HG03159 (cell line): ENCODE results near the gene CETN1.
A peak's percentile ranks its signal among the peaks of the same experiment; 100 is the strongest.

Experiments
- ATAC-seq: cut with Tn5 transposase; IDR thresholded peaks from one replicate; pipeline ENCODE4 v1.9.1; 2021; ENCODE audit warnings: mild to moderate bottlenecking, moderate library complexity; ENCODE audit not compliant: unreplicated experiment

CETN1 gene

DNA sequence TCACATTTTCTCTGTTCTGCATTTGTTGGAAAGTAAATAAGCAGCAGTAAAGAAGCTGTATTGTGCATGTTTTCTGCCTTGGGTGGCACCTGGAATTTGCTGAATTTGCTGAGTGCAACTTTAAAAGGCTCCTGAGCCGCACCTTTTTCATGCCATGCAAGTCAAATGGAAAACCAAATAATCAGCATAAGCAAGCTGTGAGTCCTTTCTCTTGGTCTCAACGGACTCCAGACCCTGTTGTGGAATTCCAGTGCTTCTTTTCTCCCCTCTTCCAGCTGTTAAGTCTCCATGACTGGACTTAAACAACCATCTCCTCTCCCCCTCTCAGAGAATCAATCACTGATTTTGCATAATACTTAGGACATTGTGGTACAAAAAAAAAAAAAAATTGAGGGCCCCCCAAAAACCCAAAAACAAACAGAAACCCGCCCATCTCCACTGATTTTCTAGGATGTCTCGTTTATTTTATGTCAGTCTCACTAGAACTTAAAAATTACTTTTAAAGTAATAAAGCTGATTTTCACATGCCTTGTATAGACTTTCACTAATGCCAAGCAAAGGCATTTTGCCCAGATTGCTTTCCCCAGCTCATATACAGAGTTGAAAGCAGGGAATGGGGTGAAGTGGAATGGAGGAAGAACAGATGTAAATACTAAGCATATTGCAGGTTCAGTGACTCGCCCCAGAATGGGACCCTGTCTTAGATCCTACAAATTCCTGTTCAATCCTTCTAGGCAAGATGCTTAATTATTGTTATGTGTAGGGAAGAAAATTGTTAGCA, 5.1 kb upstream of the CETN1 start:
- ATAC-seq: no peak

DNA sequence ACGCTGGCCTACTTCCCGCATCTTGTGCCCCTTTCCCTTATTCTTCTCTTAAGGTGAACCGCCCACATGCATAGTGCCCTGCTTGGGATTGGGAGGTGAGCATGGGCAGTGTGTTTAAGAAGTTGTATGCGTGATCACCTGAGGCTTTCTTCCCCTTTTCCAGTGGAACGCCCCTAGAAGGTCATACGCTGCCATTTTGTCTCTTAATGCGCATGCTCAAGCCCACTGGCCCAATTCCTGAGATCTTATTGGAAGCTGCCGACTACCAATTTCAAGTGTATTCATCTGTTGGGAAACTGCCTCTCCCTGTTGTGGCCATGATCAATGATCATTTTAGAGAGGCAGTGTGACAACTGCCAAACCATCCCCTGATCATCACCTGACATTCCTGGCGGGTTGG, 3.3 kb upstream of the CETN1 start:
- ATAC-seq: no peak

DNA sequence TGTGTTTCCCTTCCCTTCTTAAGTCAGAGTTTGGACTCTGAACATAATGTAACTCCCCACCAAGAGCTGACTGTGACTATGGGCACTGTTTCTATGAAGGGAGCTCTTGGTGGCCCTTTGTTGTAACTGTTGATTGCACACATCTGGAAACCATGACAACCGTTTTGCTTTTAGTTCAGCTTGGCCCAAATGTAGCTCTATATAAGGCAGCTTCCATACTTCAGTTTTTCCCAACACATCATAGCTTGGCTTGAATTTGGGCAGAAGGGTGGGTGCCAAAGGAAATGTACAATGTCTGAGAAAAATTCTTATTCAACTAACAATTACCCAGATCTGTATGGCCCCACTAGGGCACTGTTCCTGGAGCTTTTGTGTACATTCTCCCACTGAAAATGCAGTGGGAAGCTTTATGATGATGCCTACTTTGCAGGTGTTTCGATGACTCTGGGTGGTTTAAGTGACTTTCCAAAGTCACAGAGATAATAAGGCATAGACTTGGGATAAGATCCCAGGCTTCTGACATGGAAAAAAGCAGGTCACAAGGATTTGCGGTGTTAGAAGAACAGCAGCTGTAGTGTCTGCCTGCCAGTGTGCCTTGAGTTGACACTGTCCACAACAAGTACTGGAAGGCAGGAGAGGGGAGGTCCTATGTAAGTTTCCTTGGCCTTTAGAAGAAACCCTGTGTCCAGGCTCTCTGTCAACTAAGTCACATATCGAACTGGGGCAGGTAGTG, 2.4 kb upstream of the CETN1 start:
- ATAC-seq: no peak

DNA sequence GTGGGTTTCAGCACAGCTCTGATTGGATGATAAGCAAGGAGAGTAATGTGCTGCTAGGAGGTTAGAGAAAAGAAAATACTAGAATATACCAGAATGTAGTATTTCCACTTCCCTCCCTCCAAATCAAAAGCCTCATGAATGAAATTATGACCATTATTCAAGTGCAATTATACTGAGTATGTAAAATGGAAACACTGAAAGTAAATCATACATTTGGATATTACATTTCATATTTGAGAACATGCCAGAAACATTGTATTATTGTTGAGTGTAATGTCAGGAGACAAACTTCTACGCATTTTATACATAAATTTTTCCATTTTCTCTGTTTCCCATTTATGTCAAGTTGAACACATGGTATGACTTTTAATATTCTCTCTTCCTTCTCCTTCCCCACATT, 942 bp upstream of the CETN1 start:
- no peak for ATAC-seq

DNA sequence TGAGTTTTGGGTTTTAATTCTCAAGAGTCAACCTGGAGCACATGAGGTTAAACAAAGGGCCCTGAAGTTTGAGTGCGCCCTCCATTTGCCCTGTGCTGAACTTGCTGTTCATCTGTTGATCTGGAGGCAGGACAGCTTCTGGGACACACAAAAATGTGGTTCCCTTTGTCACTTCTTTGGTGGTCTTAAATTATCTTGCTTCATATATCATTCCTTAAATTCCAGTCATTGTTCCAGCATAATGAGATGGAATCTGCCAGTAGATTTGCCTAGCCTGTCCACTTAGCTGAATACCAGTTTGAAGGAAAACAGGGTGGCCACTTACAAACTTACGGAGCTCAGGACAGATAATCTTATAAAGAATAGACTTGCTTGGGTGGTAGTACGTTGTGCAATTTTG, 916 bp downstream of the CETN1 start:
- no peak for ATAC-seq

DNA sequence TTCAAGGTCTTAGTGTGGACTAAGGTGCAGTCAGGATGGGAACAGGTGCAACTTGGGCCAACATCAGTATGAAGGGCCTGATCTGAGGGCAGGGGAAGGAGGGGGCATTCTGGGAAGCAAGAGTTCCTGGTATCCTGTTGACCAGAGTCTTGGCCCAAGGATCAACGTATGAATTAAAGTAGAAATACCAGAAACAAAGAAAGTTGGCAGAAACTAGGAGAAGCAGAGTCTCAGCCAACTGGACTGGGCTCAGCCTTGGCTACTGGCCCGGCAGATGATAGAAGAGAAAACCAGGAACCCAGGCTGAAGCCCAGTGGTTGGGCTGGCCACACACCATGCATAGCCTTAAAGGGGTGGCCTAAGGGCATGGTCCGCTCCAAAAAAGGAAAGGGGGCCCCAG, 2.3 kb downstream of the CETN1 start:
- no peak for ATAC-seq

DNA sequence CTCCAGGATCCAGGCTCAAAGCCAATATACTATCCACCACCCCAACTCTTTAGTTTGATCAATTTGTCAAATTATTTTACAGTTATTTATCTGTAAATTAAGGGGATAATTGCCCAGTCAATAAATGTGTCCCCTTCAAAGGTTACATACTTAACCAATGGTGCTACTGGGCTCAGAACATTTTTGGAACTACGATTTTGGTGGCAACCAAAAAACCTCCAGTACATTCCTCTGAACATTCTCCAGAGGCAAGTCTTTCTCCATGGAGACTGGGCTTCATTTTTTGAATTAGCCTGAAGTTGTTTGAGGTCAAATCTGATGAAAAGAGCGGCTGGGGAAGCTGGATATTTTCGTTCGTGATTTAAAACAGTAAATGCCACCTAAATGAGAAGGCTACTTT, 14.9 kb downstream of the CETN1 start:
- ATAC-seq: no peak

DNA sequence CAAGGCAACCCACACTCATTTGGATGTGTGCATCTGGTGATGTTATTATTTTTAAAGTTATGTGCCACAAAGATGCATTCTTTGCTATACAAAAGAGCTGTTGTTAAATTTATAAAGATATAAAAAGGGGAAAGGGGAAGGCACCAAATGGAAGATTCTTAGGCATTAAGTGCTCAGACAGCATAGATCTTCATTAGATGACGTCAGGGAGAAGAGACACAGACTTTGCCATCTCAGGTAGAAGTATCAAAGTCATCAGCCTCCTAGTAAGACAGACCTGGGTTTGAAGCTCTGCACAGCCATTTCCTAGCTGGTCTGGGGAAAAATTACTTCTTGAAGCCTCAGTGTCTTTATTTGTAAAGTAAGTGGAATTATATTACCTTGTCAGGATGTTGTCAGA, 15.4 kb downstream of the CETN1 start:
- ATAC-seq: no peak

DNA sequence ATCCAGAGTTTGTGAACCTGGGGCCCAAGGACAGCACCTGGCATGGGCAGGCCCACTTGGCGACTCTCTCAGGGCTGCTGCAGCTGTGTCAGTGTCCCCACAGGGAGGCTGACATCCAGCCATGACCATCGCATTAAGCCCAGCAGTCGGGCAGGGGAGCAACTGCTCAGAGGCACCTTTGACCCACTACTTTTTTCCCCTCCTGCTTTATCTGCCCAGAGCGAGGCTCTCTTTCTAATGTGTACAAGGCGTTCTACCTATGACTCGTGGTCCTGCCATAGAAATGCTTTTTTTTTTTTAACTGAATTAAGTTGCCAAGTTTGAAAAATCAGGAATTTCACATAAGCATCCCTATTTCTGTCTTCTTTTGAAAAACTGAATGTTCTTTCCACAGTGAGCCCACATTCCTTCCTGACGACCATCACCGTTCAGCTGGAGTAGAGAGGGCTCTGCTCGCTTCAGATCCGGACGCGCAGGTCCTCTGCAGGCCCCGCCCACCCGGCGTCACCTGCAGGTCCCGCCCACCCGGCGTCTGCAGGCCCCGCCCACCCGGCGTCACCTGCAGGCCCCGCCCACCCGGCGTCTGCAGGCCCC, 16.2 kb downstream of the CETN1 start:
- peak; percentile 52 for ATAC-seq

DNA sequence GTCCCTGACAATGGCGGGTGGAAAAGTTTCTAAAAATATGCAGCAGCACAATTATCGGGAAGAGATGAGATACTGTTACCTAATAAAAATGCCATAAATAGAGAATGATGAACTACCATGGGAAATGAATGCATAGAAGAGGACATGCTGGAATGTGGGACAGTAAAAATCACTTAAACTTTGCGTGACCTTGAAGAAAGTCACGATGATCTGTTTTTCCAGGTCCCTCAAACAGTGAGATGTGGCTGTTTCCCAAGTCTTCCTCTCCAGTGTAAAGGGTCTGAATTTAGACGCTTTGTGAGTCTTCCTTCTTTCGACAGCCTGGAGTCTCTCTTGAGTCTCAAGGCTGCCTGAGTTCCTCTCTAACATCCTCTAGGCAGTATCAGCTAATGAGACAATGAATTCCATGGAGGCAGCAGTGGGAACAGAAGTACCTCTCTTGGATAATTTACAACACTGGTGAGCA, 18.0 kb downstream of the CETN1 start:
- no peak for ATAC-seq

DNA sequence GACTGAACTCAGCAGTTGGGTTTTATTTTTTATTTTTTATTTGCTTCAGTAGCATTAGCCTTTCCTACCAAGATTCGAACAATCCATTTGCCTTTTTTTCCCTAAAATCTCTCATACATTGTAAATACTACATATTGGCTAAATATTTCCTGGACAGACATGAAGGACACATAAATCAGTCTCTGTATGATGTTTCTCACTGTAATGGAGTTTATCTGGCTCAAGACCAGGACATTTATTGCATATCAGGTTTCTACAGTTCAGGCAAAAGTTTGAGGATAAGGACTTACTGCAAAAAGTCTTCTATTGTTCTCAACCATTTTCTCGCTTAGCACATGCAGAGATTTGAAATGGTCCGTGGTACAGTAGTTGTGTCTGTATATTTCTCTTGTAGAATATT, 19.9 kb downstream of the CETN1 start:
- ATAC-seq: no peak

DNA sequence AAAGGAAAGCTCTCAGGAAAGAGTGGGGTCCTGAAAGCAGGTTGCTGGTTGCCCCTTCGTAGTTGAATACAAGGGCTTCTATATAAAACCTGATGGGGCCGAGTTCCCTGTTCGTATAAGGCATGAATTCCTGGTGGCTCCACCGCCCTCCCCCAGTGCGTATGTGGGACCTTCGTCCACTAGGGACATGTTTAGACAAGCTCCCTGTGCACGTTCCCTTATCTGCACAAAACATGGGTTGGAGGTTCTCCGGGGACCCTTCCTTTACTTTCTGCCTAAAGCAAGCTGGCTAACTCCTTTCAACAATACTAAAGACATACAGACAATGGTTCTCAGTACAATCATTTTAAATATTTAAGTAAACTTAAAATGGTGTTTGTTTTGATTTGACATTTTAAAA, 24.6 kb downstream of the CETN1 start:
- ATAC-seq: no peak

DNA sequence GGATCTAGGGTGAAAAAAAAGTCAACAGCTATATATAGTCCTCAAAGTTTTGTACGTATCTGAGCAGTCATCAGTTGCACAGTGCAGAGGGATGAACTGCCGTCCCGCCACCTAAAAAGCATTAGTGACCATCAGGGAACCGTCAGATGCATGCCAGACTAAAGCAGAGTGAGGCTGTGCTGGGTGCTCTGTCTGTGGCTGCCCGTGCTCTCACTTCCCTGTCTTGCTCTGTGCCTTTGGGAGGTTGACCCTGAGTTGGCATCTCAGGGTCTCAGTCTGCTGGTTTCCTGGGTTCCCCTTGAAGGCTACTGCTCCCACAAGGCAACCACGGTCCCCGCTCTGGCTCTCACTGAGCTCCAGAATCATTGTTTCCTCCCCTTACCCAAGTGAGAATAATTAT, 27.8 kb downstream of the CETN1 start:
- ATAC-seq: peak; percentile 50

DNA sequence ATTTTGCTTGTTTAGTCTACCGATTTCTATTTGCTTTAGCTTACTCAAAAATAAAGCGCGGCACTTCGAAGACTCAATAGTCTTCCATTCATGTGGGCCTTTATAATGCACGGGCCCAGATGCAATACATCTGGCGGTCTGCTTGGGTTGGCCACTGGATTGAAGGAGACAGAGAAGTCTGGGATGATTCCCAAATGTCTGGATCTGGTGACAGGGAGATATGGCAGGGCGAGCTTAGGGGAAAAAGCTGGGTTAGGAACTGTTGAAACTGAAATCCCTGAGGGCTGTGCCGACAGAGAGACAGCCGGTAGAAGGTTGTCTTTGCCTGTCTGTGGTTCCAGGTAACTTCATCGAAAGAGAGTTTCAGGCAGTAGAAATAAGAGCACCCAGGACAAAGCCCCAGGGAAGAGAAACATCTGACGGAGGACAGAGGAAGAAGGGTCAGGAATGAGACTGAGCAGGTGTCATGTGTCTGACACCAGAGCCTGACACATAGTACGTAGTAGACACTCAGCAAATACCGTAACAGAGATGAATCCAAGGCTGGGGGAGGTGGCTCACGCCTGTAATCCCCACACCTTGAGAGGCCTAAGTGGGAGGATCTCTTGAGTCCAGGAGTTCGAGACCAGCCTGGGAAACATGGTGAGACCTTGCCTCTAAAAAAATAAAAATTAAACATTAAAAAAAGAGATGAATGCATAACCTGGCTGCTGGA, 30.2 kb downstream of the CETN1 start:
- no peak for ATAC-seq

DNA sequence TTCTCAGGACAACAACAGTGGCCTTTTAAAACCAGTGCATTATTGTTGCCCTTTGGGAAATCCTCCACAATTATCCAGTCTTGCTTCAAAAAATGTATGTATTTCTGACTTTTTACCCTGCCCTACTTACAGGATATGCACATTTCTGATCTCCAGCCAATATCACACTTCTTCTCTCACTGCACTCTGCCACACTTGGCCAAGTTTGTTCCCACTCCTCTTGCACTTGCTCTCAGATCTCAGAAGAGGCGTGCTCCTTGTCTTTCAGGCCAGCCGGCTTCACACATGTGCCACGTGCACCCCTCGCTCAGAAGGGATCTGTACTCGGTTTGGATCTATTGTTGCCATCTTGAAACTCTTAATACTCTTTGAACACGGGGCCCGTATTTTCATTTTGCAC, 32.0 kb downstream of the CETN1 start:
- ATAC-seq: no peak

DNA sequence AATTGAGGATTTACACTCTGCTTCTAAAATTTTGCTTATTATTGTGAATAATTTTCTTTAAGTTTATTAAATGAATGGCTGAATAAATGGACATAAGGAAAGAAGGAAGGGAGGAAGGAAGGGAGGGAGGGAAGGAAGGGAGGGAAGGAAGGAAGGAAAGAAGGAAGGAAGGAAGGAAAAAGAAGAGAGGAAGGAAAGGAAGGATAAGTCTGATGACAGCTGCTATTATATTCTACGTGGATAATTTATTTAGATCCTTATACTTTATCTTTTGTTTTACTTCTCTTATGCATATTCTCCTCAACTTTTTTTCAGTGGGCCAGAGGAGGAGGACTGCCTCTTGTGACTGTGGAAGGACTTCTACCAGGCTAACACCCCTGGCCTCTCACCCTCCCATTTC, 34.0 kb downstream of the CETN1 start:
- ATAC-seq: no peak

DNA sequence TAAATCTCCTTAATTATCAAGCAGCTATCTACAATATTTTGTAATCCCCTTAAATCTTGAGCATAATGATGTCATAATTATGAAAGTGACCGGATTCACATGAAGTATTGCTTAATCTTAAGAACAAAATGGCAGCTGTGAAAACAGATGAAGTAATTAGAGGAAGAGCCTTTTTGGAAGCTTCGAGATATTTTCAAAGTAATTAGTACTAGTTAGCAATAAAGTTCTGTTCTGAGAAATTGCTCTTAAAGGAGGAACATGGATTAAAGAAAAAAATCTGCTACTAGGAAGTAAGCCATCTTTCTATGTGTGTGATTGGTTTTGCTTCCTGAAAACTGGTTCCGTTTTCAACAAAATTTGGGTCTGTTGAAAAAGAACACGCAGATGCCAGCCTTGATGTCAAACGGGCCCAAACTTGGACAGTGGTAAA, 34.9 kb downstream of the CETN1 start:
- no peak for ATAC-seq

DNA sequence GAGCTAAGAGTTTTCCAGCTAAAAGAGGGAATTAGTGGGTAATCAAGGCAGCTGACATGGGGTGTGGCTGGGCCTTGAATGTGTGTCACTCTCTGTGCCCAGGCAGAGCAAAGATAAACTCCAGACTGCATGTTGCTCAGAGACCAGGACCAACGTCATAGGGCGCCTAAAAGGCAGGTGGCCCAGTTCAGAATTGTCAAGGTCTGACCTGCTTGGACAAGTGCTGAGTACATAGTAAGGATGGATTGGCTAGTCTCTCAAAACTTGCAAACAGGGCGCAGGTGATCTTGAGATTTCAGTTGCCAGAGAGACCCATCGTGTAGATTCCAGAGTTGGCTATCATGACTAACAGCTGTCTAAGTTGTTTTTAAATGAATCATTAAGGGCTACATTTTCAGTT, 35.6 kb downstream of the CETN1 start:
- no peak for ATAC-seq

DNA sequence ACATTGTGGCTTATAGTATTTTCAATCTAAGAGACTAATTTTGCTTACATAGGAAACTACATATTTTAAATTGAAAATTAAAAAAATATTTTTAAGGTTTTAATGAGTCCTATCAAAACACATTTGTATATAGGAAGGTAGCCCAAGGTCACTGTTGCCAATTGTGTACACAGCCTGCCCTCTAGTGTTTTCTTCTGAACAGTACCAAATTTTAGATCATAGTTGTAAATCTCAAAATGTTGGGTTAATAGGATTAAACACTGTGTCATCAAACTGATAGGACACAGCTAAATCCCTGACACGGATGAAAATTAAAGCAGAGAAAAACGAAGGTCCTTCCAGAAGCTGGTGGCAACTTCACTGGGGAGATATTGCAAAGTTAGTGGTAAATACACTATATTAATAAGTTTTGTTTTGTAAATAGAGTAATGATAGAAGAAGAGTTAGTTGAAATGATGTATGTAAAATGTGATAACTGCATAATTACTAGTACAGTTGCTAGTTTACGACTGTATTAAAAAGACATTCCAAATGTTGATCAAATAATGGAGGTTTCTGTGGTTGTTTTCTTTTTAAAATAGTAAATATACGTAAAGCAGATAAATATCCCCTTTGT, 36.3 kb downstream of the CETN1 start:
- no peak for ATAC-seq

DNA sequence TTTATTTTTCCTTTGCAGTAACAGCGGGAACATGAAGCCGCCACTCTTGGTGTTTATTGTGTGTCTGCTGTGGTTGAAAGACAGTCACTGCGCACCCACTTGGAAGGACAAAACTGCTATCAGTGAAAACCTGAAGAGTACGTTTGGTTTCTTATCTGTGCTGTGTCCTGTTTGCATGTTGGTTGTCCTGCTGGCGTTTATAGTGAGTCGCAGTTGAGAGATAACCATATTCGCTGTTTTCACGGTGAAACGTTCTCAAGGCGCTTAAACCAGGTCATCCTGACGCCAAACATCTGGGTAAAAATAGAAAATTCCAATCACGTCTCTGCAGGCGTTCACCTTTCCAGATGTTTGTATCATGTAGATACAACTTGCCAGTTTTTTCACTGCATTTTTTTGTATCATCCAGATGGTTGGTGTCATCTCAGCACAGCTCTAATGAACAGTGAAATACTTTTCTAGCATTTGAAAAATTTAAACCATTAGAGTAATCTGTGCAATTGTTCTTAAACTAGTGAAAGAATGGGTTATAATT, 37.9 kb downstream of the CETN1 start:
- ATAC-seq: no peak

DNA sequence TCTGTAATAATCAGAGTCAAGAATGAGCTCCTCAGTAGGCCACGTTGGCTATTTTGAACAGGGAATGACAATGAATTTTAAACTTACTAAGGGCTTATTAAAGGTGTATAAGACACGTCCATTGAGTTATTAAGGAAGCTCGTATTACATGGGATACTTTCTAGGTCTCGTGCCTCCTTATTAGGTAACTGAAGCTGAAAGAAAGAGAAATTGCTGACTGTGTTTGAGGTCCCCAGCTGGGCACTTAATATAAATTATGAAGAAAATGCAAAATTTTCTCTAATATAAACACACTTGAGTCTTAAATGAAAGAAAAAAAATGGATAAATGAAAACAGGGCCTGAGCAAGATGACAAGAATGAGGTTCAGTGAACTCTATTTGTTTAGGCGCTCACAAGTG, 38.4 kb downstream of the CETN1 start:
- ATAC-seq: no peak
